NCI-H82 treated with DMSO at 0.1 percent for 48 hours (cell line): ENCODE measurements around the gene IGLL5.

Experiments used
- DNase-seq: peaks from one replicate; lab custom pipeline; 2025; ENCODE audit not compliant: unreplicated experiment; lab: John Stamatoyannopoulos, UW

Gene IGLL5

GRCh38 chr22:22926370-22927195, 39.0 kb downstream of the IGLL5 start:
- no peak for DNase-seq

DNA sequence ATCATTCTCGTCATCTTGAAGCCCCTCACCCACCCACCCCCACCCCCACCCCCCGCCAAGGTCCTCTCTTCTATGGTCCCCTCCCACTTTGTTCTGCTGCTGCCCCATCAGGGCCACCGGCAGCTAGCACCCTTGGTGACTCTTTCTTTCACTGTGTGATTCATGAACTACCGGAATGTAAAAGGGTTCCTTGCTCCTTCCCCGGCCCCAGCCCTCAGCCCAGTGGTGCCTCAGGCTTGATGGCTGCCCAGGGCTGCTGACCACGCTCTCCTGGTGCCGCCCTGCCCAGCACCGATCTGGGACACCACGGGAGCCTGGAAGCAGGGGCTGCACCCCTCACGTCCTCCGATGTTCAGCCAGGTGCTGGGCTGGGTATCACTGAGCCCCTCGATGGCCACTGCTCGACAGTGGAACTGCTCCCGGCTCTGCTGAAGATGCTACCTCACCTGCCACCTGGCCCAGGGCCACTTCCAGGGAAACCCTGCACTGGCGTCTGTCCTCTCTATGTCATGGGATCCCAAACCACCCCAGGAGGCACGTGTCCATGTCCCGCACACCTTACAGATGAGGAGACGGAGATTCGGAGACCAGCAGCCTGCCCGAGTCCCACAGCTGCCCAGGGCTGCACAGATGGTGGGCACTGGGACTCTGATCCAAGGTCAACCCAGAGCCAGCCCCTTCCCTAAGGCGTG, 39.7 kb downstream of the IGLL5 start:
- DNase-seq: no peak

- no peak for DNase-seq
Observed at GRCh38 chr22:22927888-22928665, 40.5 kb downstream of the IGLL5 start.

GRCh38 chr22:22928666-22929380, 41.2 kb downstream of the IGLL5 start:
- DNase-seq: no peak

GRCh38 chr22:22929381-22930221, 42.0 kb downstream of the IGLL5 start:
- DNase-seq: no peak

- DNase-seq: no peak
Observed at GRCh38 chr22:22930222-22930497, 42.5 kb downstream of the IGLL5 start.

DNA sequence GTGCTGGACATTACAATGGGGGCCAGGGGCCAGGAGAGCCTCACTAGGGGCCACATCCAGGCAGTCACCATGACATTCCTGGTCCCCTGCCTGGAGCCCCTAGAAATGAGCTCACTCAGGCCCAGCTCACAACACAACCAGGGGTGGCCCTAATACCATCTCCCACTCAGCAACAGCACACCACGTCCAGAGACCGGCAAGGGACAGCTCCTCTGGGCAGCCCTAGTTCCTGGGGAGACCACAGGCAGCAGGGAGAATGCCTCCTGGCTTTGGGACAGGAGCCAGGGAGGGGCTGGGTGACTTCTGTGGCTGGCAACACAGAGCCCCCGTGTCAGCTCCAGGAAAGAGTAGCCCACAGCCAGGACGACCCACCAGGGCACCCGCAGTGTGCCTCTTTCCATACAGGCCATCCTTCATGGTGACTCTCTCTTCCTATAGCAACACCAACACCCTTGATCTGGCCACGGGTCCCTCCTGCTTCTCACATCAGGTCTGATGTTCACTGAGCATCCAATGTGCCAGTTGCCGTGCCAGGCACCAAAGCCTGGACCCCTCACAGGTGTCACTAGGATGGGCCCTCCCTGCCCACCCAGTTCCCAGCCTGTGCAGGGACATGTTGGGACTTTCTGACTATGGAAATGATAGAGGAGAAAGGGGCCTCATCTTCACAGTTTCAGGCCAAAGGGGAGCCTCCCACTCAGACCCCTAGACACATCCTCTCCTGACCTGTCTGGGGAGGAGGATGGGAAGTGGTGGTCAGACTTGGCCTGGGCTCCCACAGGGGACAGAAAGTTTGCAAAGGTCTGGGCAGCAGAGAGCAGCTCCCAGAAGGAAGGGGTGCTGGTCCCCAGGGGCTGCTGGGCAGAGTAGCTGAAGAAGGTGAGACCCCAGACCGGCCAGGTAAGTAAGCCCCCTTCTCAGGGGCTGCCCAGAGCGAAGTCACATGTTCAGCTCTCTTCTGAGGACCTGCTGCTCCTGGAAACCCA, 43.2 kb downstream of the IGLL5 start:
- no peak for DNase-seq

GRCh38 chr22:22931557-22932270, 44.1 kb downstream of the IGLL5 start:
- no peak for DNase-seq

DNA sequence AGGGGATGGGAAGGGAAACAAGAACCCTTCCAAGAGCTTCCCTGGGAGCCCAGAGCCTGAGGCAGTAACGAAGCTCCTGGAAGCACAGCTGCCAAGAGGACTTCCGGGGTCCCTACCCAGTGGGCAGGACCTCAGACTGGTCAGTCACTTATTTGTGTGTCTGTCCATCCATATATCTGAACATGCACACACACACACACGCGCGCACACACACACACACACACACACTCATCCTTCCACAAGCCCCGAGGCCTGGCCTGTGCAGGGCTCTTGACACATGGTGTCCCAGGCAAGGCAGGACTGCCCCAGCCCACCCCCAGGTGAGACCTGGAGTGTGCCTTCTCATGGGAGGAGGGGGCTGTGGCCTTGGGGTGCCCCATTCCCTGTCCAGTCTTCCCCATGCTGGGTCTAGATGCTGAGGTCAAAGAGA, 44.9 kb downstream of the IGLL5 start:
- no peak for DNase-seq

- no peak for DNase-seq
Observed at GRCh38 chr22:22933100-22933806, 45.6 kb downstream of the IGLL5 start.

DNA sequence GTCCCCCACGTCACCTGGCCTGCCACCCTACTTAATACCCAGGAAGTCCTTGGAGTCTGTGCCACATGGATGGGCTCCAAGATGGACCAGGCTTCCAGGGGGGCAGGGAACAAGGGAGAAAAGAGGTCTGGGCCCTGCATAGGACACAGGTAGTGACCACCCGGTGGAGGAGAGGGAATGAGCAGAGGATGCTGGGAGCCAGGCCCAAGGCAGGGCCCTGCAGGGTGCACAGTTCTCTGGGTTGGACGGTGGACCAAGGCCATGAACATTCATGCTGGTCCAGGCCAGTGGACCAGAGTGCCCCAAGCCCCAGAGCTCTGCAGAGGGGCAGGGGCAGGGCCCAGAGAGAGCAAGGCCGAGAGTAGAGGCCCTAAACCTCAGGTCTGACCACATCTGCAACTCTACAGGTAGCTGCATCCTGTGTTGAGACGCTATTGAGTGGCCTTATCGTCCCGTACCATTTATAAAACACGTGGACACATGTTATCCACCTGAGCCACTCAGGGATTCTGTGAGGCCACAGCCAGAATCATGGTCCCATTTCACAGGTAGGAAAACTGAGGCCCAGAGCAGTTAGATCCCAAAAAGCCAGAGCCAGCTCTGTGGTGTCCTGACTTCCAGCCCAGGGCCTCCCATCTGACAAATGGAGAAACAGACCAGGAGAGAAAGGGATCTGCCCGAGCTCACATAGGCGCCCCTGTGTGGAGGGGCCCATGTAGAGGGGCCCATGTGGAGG, 46.4 kb downstream of the IGLL5 start:
- no peak for DNase-seq

DNA sequence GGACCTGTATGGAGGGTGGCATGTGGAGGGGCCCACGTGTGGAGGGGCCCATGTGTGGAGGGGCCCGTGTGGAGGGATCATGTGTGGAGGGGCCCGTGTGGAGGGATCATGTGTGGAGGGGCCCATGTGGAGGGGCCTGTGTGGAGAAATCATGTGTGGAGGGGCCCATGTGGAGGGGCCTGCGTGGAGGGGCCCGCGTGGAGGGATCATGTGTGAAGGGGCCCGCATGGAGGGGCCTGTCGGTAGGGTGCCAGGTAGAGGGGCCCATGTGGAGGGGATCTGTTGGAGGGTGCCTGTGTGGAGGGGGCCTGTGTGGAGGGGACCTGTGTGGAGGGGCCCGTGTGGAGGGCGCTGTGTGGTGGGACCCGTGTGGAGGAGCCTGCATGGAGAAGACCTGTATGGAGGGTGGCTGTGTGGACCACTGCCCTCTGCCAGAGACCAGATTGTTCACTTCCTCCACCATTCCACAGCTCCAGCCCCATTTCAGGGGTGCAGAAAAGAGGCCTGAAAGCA, 47.0 kb downstream of the IGLL5 start:
- DNase-seq: no peak

DNA sequence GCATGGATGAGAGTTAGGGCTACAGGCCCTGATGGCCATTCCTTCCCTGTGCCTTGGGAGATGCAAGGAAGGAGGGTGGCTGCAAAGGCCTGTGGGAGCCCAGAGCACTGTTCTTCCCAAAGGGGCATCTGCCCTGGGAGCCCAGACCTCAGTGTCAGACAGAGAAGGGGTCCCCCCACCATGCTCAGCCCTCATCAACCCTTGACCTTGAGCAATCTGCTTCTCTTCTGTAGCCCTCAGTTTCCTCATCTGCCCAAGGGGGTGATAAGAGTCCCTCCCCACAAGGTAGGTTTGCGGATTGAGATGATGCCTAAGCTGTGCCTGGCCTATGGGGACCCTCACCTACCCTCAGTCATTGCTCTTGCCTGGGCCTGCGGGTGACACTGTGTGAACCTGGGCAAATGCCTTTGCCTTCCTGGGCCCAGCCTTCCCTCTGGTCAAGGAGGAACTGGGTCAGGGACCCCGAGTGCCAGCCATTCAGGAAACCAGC, 47.5 kb downstream of the IGLL5 start:
- DNase-seq: no peak

- no peak for DNase-seq
Observed at GRCh38 chr22:22935546-22936157, 48.0 kb downstream of the IGLL5 start.

- no peak for DNase-seq
Observed at GRCh38 chr22:22936180-22936914, 48.7 kb downstream of the IGLL5 start.
